Ovary (tissue), 9 donors: ENCODE results near the gene SPSB3. TPM values are rescaled to one million over a fixed set of nuclear protein-coding genes. Genes with fewer than 3 reads are reported as not detected.

Source experiments
- DNase-seq, 5 donors: peaks; one replicate each; pipeline ENCODE4 v3.0.0-alpha.2; 2019 to 2020
- H3K27ac ChIP-seq, 2 donors: fragments of 200-600 bp; one replicate each; pipeline versions ENCODE4 v1.5.1 to v1.8.0; 2019 to 2022
- H3K27me3 ChIP-seq: fragments of 200-600 bp; one replicate; pipeline ENCODE4 v1.8.0; 2022
- H3K36me3 ChIP-seq: fragments of 200-600 bp; sonication (generic); one replicate; pipeline ENCODE4 v1.5.1; 2019
- H3K4me1 ChIP-seq: one replicate; pipeline ENCODE4 v1.8.1; 2013; ENCODE audit warnings: mild to moderate bottlenecking, moderate library complexity; ENCODE audit not compliant: insufficient read depth
- H3K4me3 ChIP-seq: fragments of 200-600 bp; sonication (generic); one replicate; pipeline ENCODE4 v1.5.1; 2017
- H3K9me3 ChIP-seq, 2 donors: fragments of 200-600 bp in 1 of 2; sonication (generic) in 1 of 2; one replicate each; pipeline versions ENCODE4 v1.5.1 to v1.8.1; 2013 to 2019; ENCODE audit warnings: mild to moderate bottlenecking in 1 of 2, moderate library complexity in 1 of 2
- CTCF ChIP-seq, 3 donors: fragments of 450-650 bp in 2 of 3; fragments of 200-600 bp in 1 of 3; IDR thresholded peaks; one replicate each; pipeline versions ENCODE4 v1.5.1 to v1.8.0; 2016 to 2022; ENCODE audit warnings: antibody characterized with exemption in 3 of 3, mild to moderate bottlenecking in 1 of 3
- EP300 ChIP-seq: sonication (generic); formaldehyde crosslinking; IDR thresholded peaks from one replicate; pipeline ENCODE4 v1.6.1; 2017; ENCODE audit warnings: antibody characterized with exemption
- POLR2A ChIP-seq: fragments of 450-650 bp; IDR thresholded peaks from one replicate; pipeline ENCODE4 v1.6.1; 2017; ENCODE audit warnings: antibody characterized with exemption, mild to moderate bottlenecking, moderate library complexity
- WGBS, 3 donors: extraction: QIAGEN DNeasy Blood & Tissue Kit in 1 of 3; methylation state at CpG; one replicate each; pipeline versions ENCODE4 v1.1.5 to v1.1.7; 2013 to 2017; 5-methylcytosine and 5-hydroxymethylcytosine counted together
- intact Hi-C, 4 donors: fragments of 100-400 bp; cut with DNase I; formaldehyde crosslinking; loops; one replicate each; pipeline versions ENCODE4 v1.11.0 to v1.15.1; 2022 to 2023
- polyA plus RNA-seq, 2 donors: library from polyadenylated mRNA; stranded (reverse); fragments of 200-250 nt in 1 of 2; fragments of 350-450 nt in 1 of 2; fragmentation: Illumina TruSeq in 1 of 2; extraction: RNeasy Lipid Tissue Mini Kit (QIAGEN cat#74804) in 1 of 2; gene quantifications; one replicate each; pipeline ENCODE4 v1.2.3, GENCODE V29; 2013 to 2014
- total RNA-seq, 7 donors: library from RNA; depleted of rRNA in 2 of 7; stranded (reverse); fragments of >200 nt in 2 of 7; fragmentation: NEBNext Ultra II Directional in 3 of 7; extraction: Animal tissue kit (Norgen Biotek cat#: 25700) in 3 of 7; gene quantifications; one replicate each; pipeline versions ENCODE4 v1.1.0 to v1.2.4, GENCODE V29; 2016 to 2023
- donor health status: DM: no; HTN: no; CAD: no; lungs with moderate emphysema.
- donor health status: DM: no; HTN: no; CAD: no.
- donor health status: Bipolar disorder and iron deficiency.
- donor health status: DM: yes; HTN: yes; CAD: no.
- donor health status: DM: no; HTN: no; CAD: no.
- donor health status: DM: yes; HTN: yes; CAD: no.

SPSB3 gene
- total and polyA plus RNA-seq, 9 donors: 2.4 to 138 (median 57.6) TPM

- peak in 1 of 5 donors; percentile 33 for DNase-seq
- 72 to 81% (median 80%) methylated on average over 6 to 8 of the region's 8 CpGs for WGBS, 3 donors
- Histone ChIP-seq H3K4me3 (no peak overlapping the region), H3K36me3 (no peaks in the 10 kb centered on the region), H3K4me1 (peaks cover 8% of the 10 kb centered on the region), H3K27ac (no peak overlapping the region), H3K27me3 (no peaks in the 10 kb centered on the region), H3K9me3 (no peaks in the 10 kb centered on the region)
- intact Hi-C loops: no loop called here
- TF ChIP-seq EP300: no peak
- TF ChIP-seq POLR2A: no peak
- no peak for TF ChIP-seq CTCF (IDR thresholded peaks at IDR 0.05)
These were observed 3.1 kb downstream of the SPSB3 start for GRCh38 chr16:1779234-1779701.

GRCh38 chr16:1778200-1779179, 3.9 kb downstream of the SPSB3 start:
- no peak for TF ChIP-seq CTCF (IDR thresholded peaks at IDR 0.05)
- no peak for TF ChIP-seq POLR2A
- TF ChIP-seq EP300: no peak
- Histone ChIP-seq H3K27me3 (no peaks in the 10 kb centered on the region), H3K4me1 (peaks cover 15% of the 10 kb centered on the region), H3K4me3 (no peak overlapping the region), H3K9me3 (no peaks in the 10 kb centered on the region), H3K36me3 (no peaks in the 10 kb centered on the region), H3K27ac (no peak overlapping the region)
- 81 to 82% (median 81%) methylated on average over 33 to 34 of the region's 34 CpGs for WGBS, 3 donors
- intact Hi-C loops: no loop called here
- DNase-seq: peak in 3 of 5 donors; percentile 16 to 43 (median 28)

- 67 to 78% (median 68%) methylated on average over 28 to 36 of the region's 36 CpGs for WGBS, 3 donors
- no peaks in the 10 kb centered on the region for H3K9me3 ChIP-seq
- no peak overlapping the region for H3K4me3 ChIP-seq
- TF ChIP-seq POLR2A (no peak), EP300 (no peak), CTCF (IDR thresholded peaks at IDR 0.05) (no peak)
- intact Hi-C loops: no loop called here
- no peaks in the 10 kb centered on the region for H3K27me3 ChIP-seq
- no peak overlapping the region for H3K27ac ChIP-seq
- peaks cover 15% of the 10 kb centered on the region for H3K4me1 ChIP-seq
- H3K36me3 ChIP-seq: no peaks in the 10 kb centered on the region
- peak in 3 of 5 donors; percentile 26 to 47 (median 29) for DNase-seq
These were observed 4.8 kb downstream of the SPSB3 start for GRCh38 chr16:1777375-1778199.

- Histone ChIP-seq H3K4me1 (peaks cover 20% of the 10 kb centered on the region), H3K4me3 (no peak overlapping the region), H3K36me3 (no peaks in the 10 kb centered on the region), H3K9me3 (no peaks in the 10 kb centered on the region), H3K27me3 (no peaks in the 10 kb centered on the region), H3K27ac (no peak overlapping the region)
- WGBS, 3 donors: 86 to 88% (median 86%) methylated on average over 20 to 22 of the region's 22 CpGs
- DNase-seq: peak in 1 of 5 donors; percentile 27
- TF ChIP-seq POLR2A: no peak
- TF ChIP-seq CTCF (IDR thresholded peaks at IDR 0.05): no peak
- no peak for TF ChIP-seq EP300
- intact Hi-C loops: no loop called here
These were observed 5.4 kb downstream of the SPSB3 start for GRCh38 chr16:1776991-1777374.
